ENCODE data around the gene ANKRA2.

The ANKRA2 gene

GRCh38 chr5:73565139-73565968, at the start of gene ANKRA2, which contains the start of gene UTP15:
TSS of gene ANKRA2 (minus strand) at chr5:73565639. CDS start at chr5:73562881, 2,758 bp downstream.
TSS of gene UTP15 (plus strand) at chr5:73565743. CDS start at chr5:73567345, 1,602 bp downstream.
- peak within 1 kb of the TSS; percentile 90 for H3K9ac ChIP-seq (ENCODE audit: low read depth, low read length)
- 0 out of 2 replicates have a peak, but pooled peaks cover 4% of the 10 kb centered on the region for H3K4me1 ChIP-seq (ENCODE audit: control insufficient read depth, insufficient read depth, low read length)
- H3K36me3 ChIP-seq (ENCODE audit: control insufficient read depth, insufficient read depth, low read length): peaks cover 37% of the 10 kb centered on the region
- peak within 1 kb of the TSS; percentile 97 for H3K4me3 ChIP-seq (ENCODE audit: low read depth, low read length)
- no peaks in the 10 kb centered on the region for H3K27me3 ChIP-seq (ENCODE audit: control insufficient read depth, insufficient read depth, low read length)
- H3K27ac ChIP-seq (ENCODE audit: low read depth, low read length): peak within 1 kb of the TSS; percentile 82
- no peaks in the 10 kb centered on the region for H3K9me3 ChIP-seq (ENCODE audit: control insufficient read depth, insufficient read depth, low read length)

GRCh38 chr5:73615085-73615484, 49.6 kb upstream of the ANKRA2 start:
- no peaks in the 10 kb centered on the region for H3K9me3 ChIP-seq (ENCODE audit: control insufficient read depth, insufficient read depth, low read length)
- H3K4me1 ChIP-seq (ENCODE audit: control insufficient read depth, insufficient read depth, low read length): 0 out of 2 replicates have a peak, but pooled peaks cover 7% of the 10 kb centered on the region
- no peaks in the 10 kb centered on the region for H3K27me3 ChIP-seq (ENCODE audit: control insufficient read depth, insufficient read depth, low read length)
- H3K36me3 ChIP-seq (ENCODE audit: control insufficient read depth, insufficient read depth, low read length): no peaks in the 10 kb centered on the region
- no peak overlapping the region for H3K27ac ChIP-seq (ENCODE audit: low read depth, low read length)
- H3K4me3 ChIP-seq (ENCODE audit: low read depth, low read length): no peak overlapping the region
- H3K9ac ChIP-seq (ENCODE audit: low read depth, low read length): no peak overlapping the region

GRCh38 chr5:73612799-73613198, 47.4 kb upstream of the ANKRA2 start:
- Histone ChIP-seq H3K9me3 (ENCODE audit: control insufficient read depth, insufficient read depth, low read length) (no peaks in the 10 kb centered on the region), H3K9ac (ENCODE audit: low read depth, low read length) (no peak overlapping the region), H3K4me1 (ENCODE audit: control insufficient read depth, insufficient read depth, low read length) (0 out of 2 replicates have a peak, but pooled peaks cover 7% of the 10 kb centered on the region), H3K4me3 (ENCODE audit: low read depth, low read length) (no peak overlapping the region), H3K27me3 (ENCODE audit: control insufficient read depth, insufficient read depth, low read length) (no peaks in the 10 kb centered on the region), H3K36me3 (ENCODE audit: control insufficient read depth, insufficient read depth, low read length) (no peaks in the 10 kb centered on the region), H3K27ac (ENCODE audit: low read depth, low read length) (no peak overlapping the region)

- Histone ChIP-seq H3K36me3 (ENCODE audit: control insufficient read depth, insufficient read depth, low read length) (no peaks in the 10 kb centered on the region), H3K9me3 (ENCODE audit: control insufficient read depth, insufficient read depth, low read length) (no peaks in the 10 kb centered on the region), H3K4me1 (ENCODE audit: control insufficient read depth, insufficient read depth, low read length) (no peaks in the 10 kb centered on the region), H3K27ac (ENCODE audit: low read depth, low read length) (no peak overlapping the region), H3K9ac (ENCODE audit: low read depth, low read length) (no peak overlapping the region), H3K4me3 (ENCODE audit: low read depth, low read length) (no peak overlapping the region), H3K27me3 (ENCODE audit: control insufficient read depth, insufficient read depth, low read length) (no peaks in the 10 kb centered on the region)
These were observed 41.8 kb upstream of the ANKRA2 start for GRCh38 chr5:73607228-73607627.

- Histone ChIP-seq H3K9ac (ENCODE audit: low read depth, low read length) (no peak overlapping the region), H3K4me1 (ENCODE audit: control insufficient read depth, insufficient read depth, low read length) (no peaks in the 10 kb centered on the region), H3K4me3 (ENCODE audit: low read depth, low read length) (no peak overlapping the region), H3K27ac (ENCODE audit: low read depth, low read length) (no peak overlapping the region), H3K9me3 (ENCODE audit: control insufficient read depth, insufficient read depth, low read length) (no peaks in the 10 kb centered on the region), H3K36me3 (ENCODE audit: control insufficient read depth, insufficient read depth, low read length) (no peaks in the 10 kb centered on the region), H3K27me3 (ENCODE audit: control insufficient read depth, insufficient read depth, low read length) (no peaks in the 10 kb centered on the region)
These were observed 40.8 kb upstream of the ANKRA2 start for GRCh38 chr5:73606206-73606753.

GRCh38 chr5:73605223-73606087, 40.0 kb upstream of the ANKRA2 start:
- no peaks in the 10 kb centered on the region for H3K27me3 ChIP-seq (ENCODE audit: control insufficient read depth, insufficient read depth, low read length)
- H3K9me3 ChIP-seq (ENCODE audit: control insufficient read depth, insufficient read depth, low read length): no peaks in the 10 kb centered on the region
- no peaks in the 10 kb centered on the region for H3K4me1 ChIP-seq (ENCODE audit: control insufficient read depth, insufficient read depth, low read length)
- H3K27ac ChIP-seq (ENCODE audit: low read depth, low read length): no peak overlapping the region
- no peaks in the 10 kb centered on the region for H3K36me3 ChIP-seq (ENCODE audit: control insufficient read depth, insufficient read depth, low read length)
- H3K9ac ChIP-seq (ENCODE audit: low read depth, low read length): no peak overlapping the region
- H3K4me3 ChIP-seq (ENCODE audit: low read depth, low read length): no peak overlapping the region

- Histone ChIP-seq H3K27ac (ENCODE audit: low read depth, low read length) (no peak overlapping the region), H3K4me3 (ENCODE audit: low read depth, low read length) (no peak overlapping the region), H3K9me3 (ENCODE audit: control insufficient read depth, insufficient read depth, low read length) (no peaks in the 10 kb centered on the region), H3K4me1 (ENCODE audit: control insufficient read depth, insufficient read depth, low read length) (no peaks in the 10 kb centered on the region), H3K36me3 (ENCODE audit: control insufficient read depth, insufficient read depth, low read length) (no peaks in the 10 kb centered on the region), H3K27me3 (ENCODE audit: control insufficient read depth, insufficient read depth, low read length) (no peaks in the 10 kb centered on the region), H3K9ac (ENCODE audit: low read depth, low read length) (no peak overlapping the region)
These were observed 38.6 kb upstream of the ANKRA2 start for GRCh38 chr5:73603998-73604397.

- Histone ChIP-seq H3K9ac (ENCODE audit: low read depth, low read length) (no peak overlapping the region), H3K4me3 (ENCODE audit: low read depth, low read length) (no peak overlapping the region), H3K36me3 (ENCODE audit: control insufficient read depth, insufficient read depth, low read length) (no peaks in the 10 kb centered on the region), H3K4me1 (ENCODE audit: control insufficient read depth, insufficient read depth, low read length) (no peaks in the 10 kb centered on the region), H3K27me3 (ENCODE audit: control insufficient read depth, insufficient read depth, low read length) (no peaks in the 10 kb centered on the region), H3K27ac (ENCODE audit: low read depth, low read length) (no peak overlapping the region), H3K9me3 (ENCODE audit: control insufficient read depth, insufficient read depth, low read length) (no peaks in the 10 kb centered on the region)
These were observed 33.9 kb upstream of the ANKRA2 start for GRCh38 chr5:73599380-73599779.

GRCh38 chr5:73596705-73597328, 31.4 kb upstream of the ANKRA2 start:
- no peak overlapping the region for H3K9ac ChIP-seq (ENCODE audit: low read depth, low read length)
- H3K4me3 ChIP-seq (ENCODE audit: low read depth, low read length): no peak overlapping the region
- no peaks in the 10 kb centered on the region for H3K4me1 ChIP-seq (ENCODE audit: control insufficient read depth, insufficient read depth, low read length)
- H3K9me3 ChIP-seq (ENCODE audit: control insufficient read depth, insufficient read depth, low read length): no peaks in the 10 kb centered on the region
- no peak overlapping the region for H3K27ac ChIP-seq (ENCODE audit: low read depth, low read length)
- no peaks in the 10 kb centered on the region for H3K27me3 ChIP-seq (ENCODE audit: control insufficient read depth, insufficient read depth, low read length)
- no peaks in the 10 kb centered on the region for H3K36me3 ChIP-seq (ENCODE audit: control insufficient read depth, insufficient read depth, low read length)

- H3K36me3 ChIP-seq (ENCODE audit: control insufficient read depth, insufficient read depth, low read length): no peaks in the 10 kb centered on the region
- no peak overlapping the region for H3K27ac ChIP-seq (ENCODE audit: low read depth, low read length)
- H3K9me3 ChIP-seq (ENCODE audit: control insufficient read depth, insufficient read depth, low read length): no peaks in the 10 kb centered on the region
- H3K27me3 ChIP-seq (ENCODE audit: control insufficient read depth, insufficient read depth, low read length): no peaks in the 10 kb centered on the region
- no peaks in the 10 kb centered on the region for H3K4me1 ChIP-seq (ENCODE audit: control insufficient read depth, insufficient read depth, low read length)
- H3K4me3 ChIP-seq (ENCODE audit: low read depth, low read length): no peak overlapping the region
- H3K9ac ChIP-seq (ENCODE audit: low read depth, low read length): no peak overlapping the region
These were observed 27.1 kb upstream of the ANKRA2 start for GRCh38 chr5:73592551-73592950.
